ENCODE data around the gene CD81.

The CD81 gene

GRCh38 chr11:2374456-2375201 lies 2.5 kb upstream of the CD81 start:
- TF ChIP-seq CTCF (IDR thresholded peaks at IDR 0.05; ENCODE audit: low read depth, low read length): no peak
- no peak overlapping the region for H3K4me3 ChIP-seq (ENCODE audit: low read depth, low read length)

GRCh38 chr11:2375341-2375853 lies 1.7 kb upstream of the CD81 start:
- H3K4me3 ChIP-seq (ENCODE audit: low read depth, low read length): no peak overlapping the region

GRCh38 chr11:2375964-2376551 lies 1.1 kb upstream of the CD81 start:
- TF ChIP-seq CTCF (IDR thresholded peaks at IDR 0.05; ENCODE audit: low read depth, low read length): no peak
- no peak overlapping the region for H3K4me3 ChIP-seq (ENCODE audit: low read depth, low read length)

More at GRCh38 chr11:2375341-2375853, 1.7 kb upstream of the CD81 start:
- TF ChIP-seq CTCF (IDR thresholded peaks at IDR 0.05; ENCODE audit: low read depth, low read length): no peak

- peak overlapping the region; percentile 98 for H3K4me3 ChIP-seq (ENCODE audit: low read depth, low read length)
- TF ChIP-seq CTCF (IDR thresholded peaks at IDR 0.05; ENCODE audit: low read depth, low read length): no peak
Observed at GRCh38 chr11:2377511-2378443, 667 bp downstream of the CD81 start.

GRCh38 chr11:2378527-2379210 lies 1.6 kb downstream of the CD81 start:
- TF ChIP-seq CTCF (IDR thresholded peaks at IDR 0.05; ENCODE audit: low read depth, low read length): no peak
- peak overlapping the region; percentile 98 for H3K4me3 ChIP-seq (ENCODE audit: low read depth, low read length)

- no peak for TF ChIP-seq CTCF (IDR thresholded peaks at IDR 0.05; ENCODE audit: low read depth, low read length)
- peak overlapping the region; percentile 35 for H3K4me3 ChIP-seq (ENCODE audit: low read depth, low read length)
Observed at GRCh38 chr11:2379466-2380174, 2.5 kb downstream of the CD81 start.

Measured in WI38 (cell line).